Measurements from ENCODE around the gene GALR2.

GALR2 gene

DNA sequence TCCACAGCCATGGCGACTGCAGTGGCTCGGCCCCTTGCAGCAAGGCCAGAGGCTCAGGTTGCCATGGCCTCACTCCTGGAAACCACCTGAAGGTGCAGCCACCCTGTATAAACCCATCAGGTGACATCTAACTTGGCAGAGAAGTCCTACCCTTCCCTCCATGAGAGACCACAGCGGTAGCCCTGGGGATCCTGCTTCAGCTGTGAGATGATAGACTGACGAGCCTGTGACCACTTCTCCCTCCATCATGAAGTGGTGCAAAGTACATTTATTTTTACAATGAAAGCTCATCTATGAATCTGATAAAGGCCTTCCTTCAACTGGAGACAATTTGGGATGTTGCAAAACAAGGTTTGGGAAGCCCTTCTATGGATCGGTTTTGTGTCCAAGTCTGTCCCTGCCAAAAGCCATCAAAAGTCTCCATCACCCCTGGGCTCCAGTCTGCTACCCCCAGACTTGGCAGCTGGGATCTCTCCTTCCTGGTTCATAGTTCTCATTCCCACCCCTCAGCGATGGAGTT is 6.2 kb downstream of the GALR2 start:
- DNase-seq = no peak

DNA sequence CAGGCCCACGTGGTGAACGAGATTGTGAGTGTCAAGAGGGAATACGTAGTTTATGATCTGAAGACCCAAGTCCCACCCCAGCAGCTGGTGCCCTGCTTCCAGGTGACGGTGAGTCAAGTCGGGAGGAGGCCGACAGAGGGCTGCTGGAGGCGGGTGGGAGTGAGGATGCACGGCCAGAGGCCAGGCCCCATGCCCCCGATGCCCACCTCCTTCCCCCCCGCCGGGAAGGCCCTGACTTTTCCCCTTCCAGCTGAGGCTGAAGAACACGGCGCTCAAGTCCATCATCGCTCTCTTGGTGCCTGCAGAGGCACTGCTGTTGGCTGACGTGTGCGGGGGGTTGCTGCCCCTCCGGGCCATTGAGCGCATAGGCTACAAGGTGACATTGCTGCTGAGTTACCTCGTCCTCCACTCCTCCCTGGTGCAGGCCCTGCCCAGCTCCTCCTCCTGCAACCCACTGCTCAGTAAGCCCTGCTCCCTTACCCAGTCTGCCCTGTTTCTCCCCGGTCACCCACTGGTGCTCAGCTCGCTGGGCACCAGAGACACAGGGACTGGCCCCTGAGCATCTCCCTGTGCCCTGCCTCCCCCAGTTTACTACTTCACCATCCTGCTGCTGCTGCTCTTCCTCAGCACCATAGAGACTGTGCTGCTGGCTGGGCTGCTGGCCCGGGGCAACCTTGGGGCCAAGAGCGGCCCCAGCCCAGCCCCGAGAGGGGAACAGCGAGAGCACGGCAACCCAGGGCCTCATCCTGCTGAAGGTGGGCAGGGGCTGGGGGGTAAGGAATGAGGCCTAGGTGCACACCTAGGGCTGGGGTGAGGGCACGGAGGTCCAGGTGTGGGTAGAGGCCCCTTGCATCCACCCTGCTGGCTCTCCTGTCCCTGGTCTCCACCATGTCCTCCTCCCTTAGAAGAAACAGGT is 7.0 kb downstream of the GALR2 start:
- DNase-seq = no peak

DNA sequence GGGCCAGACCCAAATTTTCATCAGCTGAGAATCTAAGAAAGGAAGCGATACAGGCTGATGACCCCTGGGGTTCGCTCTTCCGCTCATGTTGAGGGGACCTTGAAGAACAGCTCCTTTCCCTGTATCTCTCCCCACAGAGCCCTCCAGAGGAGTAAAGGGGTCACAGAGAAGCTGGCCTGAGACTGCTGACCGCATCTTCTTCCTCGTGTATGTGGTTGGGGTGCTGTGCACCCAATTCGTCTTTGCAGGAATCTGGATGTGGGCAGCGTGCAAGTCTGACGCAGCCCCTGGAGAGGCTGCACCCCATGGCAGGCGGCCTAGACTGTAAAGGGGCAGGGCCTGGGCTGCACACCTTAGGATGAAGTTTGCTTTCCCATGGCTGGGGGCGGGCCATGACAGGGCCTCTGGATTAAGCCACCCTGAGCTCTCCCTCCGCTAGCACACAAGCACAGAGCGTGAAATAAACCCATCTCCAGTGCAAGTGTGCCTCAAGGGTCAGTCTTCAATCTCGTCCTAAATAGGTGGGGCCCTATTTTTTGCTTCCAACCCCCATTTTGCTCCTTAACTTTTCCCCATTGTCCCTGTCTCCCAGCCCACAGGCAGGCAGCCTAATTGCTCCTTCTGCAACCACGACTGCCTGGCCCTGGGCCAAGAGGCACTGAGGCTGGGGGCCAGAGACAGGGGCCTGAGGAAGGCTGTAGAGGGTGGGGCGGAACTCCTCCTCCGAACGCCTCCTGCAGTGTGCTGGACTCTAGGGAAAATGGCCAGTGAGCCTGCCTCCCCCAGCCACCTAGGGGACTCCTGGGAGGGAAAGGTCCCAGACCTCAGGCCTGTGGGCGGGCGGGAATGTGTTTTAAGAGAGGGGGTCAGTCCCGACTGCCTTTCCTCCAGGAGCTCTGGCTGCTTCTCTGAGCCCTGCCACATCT is 8.0 kb downstream of the GALR2 start:
- no peak for DNase-seq

DNA sequence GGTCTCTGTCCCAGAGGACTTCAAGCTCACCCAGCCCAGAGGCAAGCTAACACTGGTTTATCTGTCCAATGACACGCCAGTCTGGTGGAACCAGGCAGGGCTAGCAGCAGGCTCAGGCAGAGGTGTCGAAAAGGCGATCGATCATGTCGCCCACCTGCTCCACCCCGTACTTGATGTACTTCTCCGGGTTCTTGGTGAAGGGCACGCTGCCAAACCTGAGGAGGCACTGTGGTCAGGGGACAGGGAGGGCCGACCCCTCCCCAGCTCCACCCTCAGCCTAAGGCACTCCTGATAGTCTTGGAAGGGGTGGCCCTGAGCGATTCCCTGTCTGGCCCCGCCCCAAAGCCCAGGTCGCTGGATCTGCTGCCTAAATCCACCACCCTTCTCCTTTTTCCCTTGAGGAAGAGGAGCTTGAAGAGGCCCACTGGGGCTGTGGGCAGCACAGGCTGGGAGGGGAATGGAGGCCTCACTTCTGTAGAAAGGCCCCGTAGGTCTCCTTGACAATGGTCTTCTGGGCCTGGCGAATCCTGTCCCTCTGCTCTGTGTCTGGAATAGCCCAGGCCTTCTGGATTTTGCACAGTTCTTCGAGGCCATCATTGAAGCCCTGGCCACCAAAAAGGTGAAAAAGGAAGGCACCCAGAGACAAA is 9.1 kb downstream of the GALR2 start:
- DNase-seq = no peak

DNA sequence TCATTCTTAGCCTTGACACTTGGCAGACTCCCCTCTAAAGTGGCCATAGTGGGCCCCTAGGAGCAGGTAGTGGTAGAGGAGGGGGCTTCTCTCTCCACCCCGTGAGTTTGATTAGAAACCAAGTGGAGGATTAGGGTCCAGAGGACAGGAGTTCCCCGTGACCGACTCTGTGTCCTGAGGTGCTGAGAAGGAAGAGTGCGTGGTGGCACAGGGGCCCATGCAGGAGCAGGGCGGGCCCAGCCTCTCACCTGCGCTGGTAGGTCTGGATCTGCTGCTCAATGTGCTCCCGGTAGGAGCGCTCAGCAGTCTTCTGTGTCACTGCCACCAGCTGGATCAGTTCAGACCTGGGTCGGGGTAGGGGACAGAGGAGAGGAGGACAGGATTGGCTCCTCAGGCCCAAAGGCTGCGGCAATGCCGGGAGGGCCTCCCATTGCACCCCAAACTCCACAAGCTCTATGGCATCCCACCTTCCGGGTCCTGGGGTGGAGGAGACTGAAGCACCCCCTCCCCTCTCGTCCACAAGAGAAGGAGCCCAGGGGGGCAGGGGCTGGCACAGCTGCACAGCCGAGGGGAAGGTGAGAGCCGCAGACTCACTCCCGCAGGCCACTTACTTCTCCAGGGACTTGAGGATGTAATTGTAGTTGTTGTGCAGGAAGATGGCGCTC is 10.6 kb downstream of the GALR2 start:
- DNase-seq = no peak

DNA sequence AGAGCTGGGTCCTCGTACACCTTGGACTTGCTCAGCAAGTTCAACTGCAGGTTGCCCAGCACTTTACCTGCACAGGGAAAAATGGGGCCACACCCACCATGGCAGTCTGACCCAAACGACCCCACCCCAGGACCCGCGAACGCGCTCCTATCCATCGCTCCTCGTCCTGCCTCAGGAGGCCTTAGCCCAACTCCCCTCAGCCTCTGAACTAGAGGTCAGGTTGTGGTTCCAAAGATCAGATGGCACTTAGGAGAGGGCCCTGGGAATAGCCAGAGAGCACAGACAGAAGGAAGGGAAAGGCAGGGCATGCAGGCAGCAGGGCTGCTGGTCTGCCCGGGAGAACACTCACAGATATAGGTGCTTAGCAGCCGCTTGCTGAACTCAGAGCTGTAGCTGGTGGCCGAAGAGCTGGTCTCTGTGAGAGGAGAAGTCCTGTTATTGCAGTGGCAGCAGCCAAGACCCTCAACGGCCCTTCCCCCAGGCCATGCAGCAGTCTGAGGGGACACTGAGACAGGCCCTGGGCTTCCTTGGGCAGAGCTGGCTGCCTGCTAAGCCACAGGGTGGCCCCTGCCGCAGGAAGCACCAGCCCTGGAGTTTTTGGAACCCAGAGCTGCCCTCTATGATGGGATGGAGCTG is 11.3 kb downstream of the GALR2 start:
- DNase-seq = no peak

DNA sequence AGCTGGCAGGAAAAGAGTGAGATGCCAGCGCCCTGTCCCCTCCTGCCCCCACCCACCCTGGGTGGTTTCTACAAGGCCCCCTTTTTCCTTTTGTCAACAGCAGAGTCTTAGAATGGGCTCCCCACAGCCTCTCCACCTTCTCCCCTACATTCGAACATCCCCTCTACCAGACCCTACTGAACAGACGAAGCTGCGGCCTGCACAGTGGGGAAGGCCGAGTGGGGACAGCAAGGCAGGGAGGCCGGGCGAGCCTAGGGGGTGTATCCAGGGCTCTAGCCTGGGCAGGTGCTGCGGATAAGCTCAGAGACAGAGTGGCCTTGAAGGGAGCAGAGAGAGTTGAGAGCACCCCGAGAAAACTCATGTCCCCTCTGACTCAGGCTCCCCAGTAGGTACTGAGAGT is 11.8 kb downstream of the GALR2 start:
- DNase-seq = no peak

DNA sequence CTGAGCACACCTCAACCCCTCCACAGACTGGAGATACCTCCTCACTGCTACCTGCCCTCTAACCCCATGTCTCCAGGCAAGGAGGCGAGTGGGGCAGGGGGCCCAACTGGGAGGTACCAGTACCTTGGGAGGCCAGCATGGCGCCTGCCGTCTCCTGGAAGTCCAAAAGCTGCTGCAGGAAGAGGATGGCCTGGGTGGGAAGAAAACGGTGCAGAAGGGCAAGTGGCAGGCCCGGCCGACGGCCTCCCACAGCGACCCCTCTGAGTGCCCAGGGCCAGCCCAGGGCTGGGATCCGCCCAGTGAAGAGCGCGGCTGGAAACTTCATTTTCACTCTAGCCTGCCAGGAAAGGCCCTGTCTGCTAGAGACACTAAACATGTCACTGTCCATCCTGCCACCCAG is 12.9 kb downstream of the GALR2 start:
- no peak for DNase-seq

DNA sequence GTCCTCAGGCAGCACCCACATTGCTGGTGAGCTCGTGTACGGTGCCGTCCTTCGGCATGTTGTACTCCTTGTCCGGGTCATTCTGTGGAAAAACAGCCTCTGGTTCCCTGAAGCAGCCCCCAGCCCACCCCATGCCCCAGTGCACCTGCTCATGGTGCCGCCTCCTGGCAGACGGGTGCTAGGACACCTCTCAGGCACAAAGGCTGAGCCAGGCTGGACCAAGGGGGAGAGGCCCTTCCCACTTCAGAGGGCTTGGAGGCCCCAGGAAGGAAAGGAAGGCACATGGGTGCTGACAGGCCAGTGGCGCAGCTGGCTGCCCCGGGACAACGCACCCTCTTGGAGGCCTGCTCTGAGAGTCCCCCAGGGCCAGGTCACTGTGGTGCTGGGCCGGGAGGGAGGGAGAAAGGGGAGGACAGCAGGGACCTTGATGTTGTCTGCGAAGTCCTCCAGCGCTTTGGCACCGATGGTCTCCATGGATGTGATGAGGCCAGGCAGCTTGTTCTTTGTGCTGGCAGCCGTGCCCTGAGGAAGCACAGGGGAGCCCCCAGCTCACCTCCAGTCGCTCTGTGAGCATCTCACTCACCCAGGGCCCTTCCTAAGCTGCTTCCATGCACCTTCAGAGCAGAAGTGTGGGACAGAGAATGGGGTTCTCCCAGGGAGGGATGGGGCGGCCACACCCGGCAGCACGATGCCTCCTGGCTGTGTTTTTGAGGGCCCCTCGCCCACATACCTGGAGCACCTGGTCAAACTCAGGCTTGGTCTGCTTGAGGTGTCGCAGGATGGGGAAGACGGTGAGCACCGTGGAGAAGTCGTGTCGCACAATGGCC is 13.7 kb downstream of the GALR2 start:
- no peak for DNase-seq

DNA sequence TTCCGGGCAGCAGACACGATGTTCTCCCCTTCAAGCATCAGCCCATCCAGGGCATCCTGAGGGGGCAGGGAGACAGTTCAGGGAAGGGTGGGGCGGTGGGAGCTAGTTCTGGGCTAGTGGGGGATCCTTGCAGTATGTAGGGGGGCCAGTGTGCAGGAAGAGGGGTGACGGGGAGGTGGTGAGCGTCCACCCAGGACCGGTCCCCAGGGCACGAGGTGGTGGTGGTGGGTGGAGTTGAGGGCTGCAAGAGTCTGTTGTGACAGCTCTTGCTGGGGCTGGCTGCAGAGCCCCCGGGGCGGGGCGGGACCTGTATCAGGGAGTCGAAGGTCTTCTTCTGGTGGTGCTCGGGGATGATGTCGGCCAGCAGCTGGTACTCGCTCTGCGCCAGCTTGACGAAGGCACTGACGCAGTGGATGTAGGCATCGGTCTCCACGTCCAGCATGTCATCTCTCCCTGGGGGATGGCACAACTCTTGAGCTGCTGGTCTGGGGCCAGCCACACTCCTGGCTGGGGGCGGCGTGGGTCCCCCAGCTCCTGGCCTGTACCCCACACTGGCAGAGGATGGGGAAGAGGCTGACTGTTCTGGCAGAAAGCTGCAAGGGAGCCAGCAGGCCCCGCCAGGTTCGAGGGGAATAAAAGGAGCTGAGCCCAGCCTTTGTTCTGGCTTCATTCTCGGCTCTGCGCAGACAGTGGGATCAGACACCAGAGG is 14.4 kb downstream of the GALR2 start:
- DNase-seq = no peak

DNA sequence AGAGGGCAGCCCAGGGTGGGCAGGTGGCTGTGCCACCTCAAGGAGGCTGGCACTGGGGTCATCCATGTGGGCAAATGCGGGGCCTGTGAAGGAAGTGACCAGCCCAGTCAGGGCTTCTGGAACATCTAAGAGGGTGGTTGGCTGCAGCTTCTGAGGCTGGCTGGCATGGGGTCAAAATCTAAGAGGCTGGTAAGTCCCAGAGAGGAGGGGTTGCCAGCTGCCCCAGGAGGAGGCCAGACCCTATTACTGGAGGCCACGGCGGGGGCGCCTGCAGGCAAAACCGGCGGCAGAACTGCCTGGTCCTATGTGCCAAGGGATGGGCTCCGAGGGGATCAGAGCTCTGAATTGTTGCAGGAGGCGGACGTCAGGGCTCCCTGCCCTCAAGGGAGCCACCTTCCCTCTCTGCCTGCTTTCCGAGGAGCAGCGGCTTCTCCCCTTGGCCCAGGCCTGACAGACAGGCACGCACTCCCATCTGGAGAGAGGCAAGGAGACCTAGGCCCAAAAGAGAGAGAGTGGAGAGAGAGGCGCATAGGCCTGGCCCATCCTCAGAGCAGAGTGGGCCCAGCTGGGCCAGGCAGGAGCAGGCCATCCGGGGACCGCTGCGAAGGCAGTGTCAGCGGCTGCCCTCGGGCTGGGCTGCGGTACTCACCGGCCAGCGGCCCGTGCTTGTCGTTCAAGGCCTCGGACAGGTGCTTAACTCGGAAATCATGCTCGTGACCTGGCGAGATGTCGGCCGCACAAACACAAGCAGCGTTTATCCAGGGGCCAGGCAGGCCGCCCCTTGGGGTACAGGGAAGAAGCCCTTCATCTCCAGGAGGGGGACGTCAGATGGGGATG is 15.3 kb downstream of the GALR2 start:
- DNase-seq = no peak

DNA sequence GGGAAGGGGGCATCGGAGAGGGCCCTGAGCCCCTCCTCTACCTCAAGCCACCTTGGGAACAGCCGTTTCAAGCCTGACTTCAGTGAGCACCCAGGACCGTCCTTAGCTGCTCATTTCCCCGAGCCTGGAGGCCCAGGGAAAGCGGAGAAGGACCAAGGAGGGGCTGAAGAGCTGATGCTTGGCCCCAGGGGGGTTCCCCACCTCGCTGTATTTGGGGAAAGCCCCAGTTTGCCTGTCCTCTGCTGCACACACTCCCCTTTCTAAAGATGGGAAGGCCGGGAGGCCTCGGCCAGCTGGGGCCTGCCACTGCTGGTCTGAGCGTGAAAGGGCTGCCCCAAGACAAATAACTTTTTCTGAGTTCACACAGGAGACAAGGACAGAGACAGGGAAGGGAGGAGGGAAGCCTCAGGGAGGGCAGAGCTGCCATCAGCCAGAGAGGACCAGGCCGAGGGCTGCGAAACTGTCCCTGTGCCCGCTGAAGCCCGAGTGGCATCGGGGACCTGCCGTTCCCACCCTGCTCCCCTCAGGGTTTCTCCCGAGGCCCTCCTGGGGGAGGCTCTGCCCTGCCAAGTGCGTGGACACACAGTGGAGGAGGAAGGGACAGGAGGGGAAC is 16.0 kb downstream of the GALR2 start:
- no peak for DNase-seq

DNA sequence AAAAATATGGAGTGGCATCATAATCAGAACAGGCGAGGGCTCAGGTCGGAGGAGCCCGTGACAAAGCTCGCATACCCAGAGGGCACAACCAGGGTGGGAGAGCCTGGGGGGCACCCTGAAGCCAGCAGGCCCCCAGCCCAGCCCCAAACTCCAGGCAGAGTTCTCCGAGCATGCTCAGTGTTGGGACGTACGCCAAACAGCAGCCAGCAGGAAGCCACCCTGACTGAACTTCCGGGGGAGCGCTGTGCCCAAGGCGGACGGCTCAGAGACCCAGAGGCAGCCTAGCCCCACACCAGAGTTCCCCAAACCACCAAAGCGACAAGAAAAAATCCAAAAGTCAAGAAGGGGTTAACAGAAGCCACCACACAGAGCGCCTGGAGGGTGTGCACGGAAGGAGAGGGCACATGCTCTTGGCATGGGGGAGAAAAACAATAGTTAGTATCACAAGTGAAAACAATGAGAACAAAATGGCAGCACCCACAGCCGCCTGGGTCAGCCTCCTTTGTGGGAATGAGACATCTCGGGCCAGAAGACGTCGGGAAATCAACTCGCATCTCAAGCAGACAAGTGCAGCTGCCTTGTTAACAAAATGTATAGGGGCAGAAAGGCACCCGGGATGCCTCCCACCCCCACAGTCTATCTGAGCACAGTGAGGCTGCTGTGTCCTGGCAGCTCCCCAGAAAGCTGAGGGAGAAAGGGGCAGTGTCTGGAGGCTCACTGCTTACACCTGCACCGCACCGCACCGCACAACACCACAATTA is 17.1 kb downstream of the GALR2 start:
- DNase-seq = no peak

DNA sequence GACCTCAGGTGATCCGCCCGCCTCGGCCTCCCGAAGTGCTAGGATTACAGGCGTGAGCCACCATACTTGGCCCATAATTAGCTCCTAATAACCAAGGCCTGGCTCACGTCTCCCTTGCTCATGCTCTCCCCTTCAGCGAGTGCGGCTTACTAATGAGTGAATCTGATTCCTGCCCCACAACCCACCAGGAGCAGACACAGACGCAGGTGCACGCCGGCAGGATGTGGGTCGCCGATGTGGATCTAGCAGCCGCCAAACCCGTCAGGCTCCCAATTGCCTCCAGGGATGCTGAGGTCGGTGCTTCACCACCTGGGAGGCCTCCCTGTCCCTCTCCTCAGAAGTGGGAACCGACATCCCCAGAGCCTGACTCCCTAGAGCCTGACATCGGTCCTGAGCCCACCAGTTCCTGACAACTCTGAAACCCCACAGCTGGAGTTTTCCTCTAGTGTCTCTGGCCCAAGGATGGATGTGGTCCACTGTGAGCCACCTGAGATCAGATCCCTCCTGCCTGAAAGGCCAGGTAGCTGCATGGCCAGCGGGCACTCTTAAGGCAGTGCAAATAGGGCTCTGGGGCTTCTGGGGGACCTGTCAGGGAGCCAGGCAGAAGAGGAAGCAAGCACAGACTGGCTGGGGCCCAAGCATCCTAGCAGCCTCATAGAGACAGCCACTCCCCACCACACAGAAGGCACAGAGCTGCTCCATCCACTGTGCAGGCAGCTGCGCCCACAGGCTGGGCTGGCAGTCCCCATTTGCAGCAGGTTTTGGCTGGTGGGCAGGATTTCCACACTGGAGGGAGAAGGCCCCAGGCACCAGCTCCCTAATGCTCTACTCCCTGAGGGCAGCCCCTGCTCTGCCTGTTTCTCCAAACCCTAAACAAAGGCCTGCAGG is 18.2 kb downstream of the GALR2 start:
- no peak for DNase-seq

DNA sequence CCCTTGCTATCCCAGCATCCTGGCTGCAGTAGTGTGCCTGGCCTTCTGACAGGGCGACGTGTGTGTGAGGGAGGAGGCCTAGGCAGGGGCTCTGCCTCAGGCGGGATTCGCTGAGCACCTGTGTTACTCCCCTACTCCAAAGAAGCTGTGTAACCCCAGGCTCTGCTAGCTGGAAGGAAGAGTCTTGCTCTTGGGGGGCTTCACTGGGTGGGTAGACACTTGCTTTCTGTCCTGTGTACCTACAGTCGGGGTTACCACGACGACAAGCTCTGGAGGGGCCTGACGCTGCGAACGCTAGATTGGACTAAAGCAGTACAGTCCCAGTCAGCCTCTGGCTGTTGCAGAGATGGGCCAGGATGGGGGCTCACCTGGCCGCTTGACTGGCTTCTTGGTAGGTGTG is 19.5 kb downstream of the GALR2 start:
- no peak for DNase-seq

DNA sequence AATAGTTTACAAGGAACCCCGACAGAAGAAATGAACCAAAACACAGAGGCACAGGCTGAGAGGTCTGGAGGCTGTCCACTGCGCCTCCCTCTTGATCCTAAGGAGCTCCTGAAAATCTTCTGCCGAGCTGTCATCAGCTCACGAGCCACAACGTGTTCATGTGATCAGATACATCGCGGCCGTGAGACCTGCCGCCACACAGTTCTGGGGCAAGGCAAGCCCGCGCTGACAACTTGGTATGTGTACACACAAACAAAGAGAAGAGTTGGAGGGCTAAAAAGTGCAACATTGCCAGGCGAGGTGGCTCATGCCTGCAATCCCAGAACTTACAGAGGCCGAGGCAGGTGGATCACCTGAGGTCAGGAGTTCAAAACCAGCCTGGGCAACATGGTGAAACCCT is 21.4 kb downstream of the GALR2 start:
- no peak for DNase-seq

DNA sequence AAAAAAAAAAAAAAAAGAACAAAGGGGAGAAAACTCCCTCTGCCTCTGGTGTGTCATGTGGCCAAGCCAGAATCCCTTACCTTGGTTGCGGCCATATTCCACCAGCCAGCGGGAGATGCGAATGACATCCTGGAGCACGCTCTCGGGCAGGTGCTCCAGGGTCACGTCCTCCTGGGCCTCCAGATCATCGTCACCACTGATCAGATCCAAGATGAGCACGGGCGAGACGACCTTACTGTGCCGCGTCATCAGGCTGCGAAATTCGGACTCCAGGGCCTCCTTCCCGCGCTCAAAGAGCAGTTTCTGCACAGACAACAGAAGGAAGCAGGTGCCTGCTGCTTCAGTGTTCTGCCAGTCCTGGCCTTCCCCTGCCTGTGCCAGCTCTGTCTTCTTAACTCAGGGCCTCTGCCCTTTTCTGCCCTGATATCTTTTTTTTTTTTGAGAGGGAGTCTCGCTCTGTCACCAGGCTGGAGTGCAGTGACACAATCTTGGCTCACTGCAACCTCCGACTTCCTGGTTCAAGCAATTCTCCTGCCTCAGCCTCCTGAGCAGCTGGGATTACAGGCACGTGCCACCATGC is 23.2 kb downstream of the GALR2 start:
- no peak for DNase-seq

Data from CD4-positive, alpha-beta T cell treated with Interleukin-1 beta for 1 hour (primary cell).